ENCODE measurements around the gene FAM47A.

Gene FAM47A

DNA sequence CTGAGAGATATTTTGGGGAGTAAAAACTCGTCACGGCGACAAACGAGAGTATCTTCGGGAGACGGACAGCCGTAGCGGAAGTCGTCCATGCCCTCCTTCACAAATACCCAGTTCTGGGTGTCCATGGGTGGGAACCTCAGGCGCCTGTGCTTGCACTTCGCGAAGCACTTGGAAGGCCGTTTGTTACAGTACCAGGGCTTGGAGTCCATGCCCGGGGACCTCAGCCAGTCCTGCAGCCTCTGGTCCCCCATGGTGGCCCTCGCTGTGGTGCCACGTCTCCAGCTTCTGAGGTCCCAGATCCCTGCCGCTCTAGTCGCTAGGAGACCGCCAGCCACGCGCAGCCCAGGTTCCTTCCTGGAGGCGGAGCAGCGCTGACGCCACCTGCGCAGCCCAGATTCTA, at the start of gene FAM47A:
Gene FAM47A, minus strand, starts transcription at position 287 of the 400 bp plus-strand sequence. Its CDS starts 36 bp downstream, at position 251.
- no peak for DNase-seq

DNA sequence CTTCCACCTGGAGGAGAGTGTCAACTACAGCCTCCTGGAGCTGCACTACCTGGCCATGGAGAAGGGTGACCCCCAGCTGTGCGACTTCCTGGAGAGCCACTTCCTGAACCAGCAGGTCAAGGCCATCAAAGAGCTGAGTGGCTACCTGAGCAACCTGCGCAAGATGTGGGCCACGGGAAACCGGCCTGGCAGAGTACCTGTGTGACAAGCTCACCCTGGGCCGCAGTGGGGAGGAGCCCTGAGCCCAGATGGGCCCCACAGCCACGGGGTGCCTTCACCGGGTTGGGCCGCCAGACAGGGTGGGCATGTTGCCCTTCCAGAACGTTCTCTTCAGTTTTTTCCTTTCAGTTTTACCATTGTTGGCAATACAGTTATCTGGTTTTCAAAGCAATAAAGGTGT, 15.2 kb upstream of the FAM47A start:
- DNase-seq: no peak

DNA sequence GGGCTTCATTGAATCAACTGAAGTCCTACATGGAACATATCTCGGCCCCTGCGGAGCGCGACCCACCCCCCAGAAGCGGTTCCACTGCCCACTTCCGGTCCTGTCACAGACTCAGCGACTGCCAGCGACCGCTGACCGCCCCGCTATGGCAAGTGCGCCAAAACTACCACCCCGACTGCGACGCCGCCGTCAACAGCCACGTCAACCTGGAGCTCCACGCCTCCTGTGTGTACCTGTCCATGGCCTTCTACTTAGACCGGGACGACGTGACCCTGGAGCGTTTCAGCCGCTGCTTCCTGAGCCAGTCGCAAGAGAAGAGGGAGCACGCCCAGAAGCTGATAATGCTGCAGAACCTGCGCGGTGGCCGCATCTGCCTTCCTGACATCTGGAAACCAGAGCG, 14.8 kb upstream of the FAM47A start:
- no peak for DNase-seq

DNA sequence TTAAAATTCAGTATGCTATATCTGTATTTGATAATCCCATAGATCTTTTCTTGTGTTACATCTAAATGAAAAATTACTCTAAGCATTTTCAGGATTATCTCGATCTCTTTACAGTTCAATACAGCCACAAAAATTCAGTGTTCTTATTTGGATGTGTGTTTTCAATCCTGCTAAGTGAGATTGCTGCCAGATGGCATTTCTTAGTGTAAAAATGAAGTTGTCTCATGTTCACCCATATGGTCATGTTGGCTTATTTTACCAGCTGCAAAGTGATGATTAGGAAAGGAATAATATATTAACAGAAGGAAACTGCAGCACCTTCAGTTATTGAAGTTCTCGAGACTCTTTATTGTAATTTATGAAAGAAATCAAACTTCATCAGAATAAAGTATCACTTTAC, 12.1 kb upstream of the FAM47A start:
- no peak for DNase-seq

DNA sequence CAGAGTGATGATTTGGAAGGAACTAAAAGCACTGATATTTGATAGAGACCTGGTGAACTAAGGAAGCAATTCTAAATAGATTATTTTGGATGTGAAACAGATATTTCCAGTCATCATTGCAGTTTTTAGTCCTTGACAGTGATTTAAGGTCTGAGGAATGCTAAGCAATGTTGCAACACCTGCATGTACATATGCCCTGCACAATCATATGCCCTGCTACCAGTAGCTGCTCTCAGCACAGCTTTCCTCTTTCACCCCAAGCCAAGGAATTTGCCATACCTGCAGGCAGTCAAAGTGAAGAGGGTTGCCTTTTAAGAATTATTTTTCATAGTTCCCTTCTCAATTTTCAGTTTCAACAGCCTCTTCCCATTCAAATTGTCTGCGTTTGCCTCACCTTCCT, 8.7 kb upstream of the FAM47A start:
- DNase-seq: no peak

GRCh38 chrX:34130980-34131744, 952 bp downstream of the FAM47A start:
- DNase-seq: no peak

DNA sequence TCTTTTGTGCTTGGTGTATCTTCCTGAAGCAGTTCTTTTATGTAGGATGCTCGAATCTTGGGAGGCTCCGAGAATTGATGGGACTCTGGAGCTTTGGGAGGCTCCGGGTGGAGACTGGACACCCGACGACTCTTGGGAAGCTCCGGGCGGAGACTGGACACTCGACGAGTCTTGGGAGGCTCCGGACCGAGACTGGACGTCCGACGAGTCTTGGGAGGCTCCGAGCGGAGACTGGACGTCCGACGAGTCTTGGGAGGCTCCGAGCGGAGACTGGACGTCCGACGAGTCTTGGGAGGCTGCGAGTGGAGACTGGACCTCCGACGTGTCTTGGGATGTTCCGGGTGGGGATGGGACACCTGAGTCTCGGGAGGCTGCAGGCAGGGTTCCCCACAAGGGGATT, 1.6 kb downstream of the FAM47A start:
- DNase-seq: no peak

DNA sequence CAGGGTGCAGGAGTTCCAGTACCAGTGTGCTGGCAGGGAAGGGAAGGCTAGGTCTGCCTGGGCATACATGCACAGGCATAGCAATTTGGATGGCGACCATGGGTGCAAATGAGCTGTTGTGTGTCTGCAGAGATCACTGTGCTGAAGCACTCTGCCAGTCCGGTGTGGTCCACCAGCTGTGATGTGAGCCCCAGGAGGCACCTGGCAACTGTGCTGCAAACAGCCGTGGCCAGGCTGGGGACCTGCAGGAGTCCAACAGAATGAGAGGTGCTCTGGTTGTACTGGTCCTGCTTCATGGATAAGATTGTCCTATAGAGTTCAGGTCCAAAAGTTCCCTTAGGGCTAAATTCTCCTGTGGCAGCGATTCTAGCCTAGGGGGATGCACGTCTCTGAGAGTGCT, 6.1 kb downstream of the FAM47A start:
- no peak for DNase-seq

DNA sequence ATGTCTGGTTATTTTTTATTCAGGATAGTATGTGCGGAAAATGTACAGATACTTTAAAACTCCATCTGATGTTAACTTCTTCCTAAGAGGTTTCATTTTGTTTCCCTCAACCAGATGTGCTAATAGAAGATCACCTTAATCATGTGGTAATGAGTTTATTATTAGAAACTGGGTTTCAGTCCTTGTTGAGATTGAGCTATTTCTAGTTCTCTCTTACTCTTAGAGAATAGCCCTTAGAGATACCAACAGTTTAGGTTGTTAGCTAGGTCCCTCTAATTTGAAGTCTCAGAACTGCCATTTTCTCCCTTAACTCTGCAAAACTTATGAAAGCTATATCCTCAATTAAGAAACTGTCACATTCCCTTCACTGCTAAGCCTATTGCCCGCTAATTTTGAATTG, 13.0 kb downstream of the FAM47A start:
- no peak for DNase-seq

DNA sequence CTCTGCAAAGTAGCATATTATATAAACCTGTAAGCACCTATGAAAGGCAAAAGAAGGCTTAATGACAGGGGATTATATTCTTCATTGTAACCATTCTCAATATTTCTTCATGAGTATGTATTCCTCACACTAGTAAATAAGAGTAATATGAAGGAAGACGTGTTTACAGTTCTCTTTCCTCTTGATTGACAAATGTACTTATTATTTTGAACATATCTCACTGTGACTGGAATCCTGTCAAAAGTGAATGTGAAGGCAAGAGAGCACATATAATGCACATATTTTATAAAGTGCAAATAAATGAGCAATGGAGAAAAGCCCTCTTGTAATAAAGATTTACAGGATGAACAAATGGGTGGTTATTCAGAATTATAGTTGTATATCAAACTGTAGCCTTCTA, 19.7 kb downstream of the FAM47A start:
- no peak for DNase-seq

All from NCI-H510A (cell line).